Inflammatory macrophage treated with lipopolysaccharide for 4 hours (primary cell): ENCODE measurements around the gene NIPA2.
A peak's percentile ranks its signal among the peaks of the same experiment; 100 is the strongest.
"Not testable (repeated sequence)": the region's sequence is repeated elsewhere in the genome, so short reads cannot be mapped to it uniquely, and the experiment has no call there.

Experiments used
- DNase-seq: peaks from one replicate; pipeline ENCODE4 v3.0.0-alpha.2; 2020

The NIPA2 gene

DNA sequence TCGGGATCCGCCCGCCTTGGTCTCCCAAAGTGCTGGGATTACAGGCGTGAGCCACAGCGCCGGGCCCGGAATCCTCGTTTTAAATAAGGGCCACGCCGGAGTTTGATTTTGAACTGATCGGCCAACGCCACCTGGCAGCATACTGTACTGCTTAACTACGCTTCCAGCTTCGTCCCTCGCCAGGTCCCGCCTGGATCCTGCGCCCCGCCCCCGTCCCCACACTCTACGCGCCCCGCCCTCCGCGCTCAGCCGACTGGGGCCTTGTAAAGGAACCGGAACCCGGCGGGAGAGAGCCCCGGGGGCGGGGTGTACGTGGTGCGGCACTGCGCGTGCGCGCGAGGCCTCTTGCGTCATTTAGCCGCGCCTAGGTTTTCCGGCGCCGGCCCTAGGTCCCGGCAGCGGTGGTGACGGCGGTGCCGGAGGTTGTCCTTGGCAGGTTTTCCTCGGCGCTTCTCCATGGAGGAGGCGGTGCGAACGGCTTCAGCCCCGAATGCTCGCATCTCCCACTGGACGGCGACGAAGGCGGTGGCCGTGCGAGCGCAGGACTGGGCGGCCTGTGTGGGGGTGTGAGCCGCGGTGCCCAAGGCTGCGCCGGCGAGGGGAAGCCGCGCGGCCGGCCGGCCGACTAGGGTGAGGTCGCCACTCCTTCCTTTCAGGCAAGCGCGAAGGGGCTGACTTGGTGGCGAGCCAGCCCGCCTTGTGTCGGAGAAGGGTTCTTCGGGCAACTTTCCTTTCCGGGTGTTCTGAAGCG lies at the start of gene NIPA2:
NIPA2 (plus strand) TSS at position 375 of the 751 bp plus-strand sequence. CDS start 13,066 bp downstream, outside the sequence.
- peak; percentile 98 for DNase-seq

- no peak for DNase-seq
These were observed 44.4 kb upstream of the NIPA2 start for GRCh38 chr15:22794063-22794462.

DNA sequence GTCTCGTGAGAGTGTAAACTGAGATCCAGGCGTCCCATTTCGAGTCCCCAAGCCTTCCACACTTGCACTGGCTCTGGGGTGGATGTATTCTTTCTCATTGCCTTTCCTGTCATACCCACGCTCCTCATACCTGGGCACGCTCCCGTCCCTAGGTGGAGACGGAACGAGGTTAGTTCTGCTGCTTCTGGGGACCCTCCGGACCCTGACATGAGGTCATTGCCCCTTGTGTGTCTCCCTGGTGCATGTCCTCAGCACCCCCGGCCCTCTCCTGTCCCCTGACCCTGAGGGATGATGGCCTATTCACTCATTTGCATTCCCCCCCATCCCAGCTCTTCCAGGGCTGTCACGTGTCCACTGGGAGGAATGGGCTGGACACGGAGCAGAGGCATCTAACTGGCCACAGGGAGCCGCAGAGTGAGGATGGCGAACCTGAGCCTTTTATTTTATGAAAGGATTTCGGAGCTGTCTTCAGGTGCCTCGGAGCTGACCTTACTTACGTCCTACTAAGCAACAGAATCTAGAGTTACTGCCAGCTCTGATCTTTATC lies 43.8 kb upstream of the NIPA2 start:
- DNase-seq = no peak

DNA sequence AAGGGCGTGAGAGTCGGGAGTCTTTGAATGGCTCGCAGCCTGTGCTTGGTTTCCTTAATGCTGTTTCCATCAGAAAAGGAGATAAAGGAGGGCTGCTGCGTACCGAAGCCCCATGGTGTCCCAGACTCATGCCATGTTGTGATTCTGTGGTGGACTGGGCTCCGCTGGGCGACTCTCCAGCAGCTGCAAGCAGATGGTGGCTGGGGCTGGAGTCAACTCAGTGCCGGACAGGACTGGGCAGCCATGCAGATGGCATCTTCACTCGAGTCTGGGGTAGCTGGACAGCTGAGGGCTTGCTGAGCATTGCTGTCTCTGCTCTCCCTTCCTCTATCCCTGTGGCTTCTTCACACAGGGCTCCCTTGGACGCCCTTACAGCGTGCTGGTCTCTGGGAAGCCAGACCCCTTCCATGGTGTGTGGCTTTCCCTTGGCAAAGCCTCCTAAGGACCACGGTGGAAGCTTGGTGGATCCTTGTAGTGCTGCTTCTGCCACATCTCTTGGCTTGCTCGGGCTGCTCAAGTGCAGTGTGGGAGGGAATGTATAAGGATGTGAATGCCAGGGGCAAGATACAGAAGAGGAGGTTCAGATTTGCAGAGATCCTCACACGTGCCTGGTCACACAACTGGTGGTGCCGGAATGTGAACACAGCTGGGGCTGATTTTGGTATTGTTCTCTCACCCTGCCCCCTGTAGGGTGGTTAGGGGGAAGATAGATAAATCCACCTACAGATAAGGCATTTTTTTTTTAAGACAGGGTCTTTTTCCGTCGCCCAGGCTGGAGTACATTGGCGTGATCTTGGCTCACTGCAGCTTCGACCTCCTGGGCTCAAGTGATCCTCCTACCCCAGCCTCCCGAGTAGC lies 43.0 kb upstream of the NIPA2 start:
- no peak for DNase-seq

GRCh38 chr15:22796079-22796478 lies 42.4 kb upstream of the NIPA2 start:
- no peak for DNase-seq

DNA sequence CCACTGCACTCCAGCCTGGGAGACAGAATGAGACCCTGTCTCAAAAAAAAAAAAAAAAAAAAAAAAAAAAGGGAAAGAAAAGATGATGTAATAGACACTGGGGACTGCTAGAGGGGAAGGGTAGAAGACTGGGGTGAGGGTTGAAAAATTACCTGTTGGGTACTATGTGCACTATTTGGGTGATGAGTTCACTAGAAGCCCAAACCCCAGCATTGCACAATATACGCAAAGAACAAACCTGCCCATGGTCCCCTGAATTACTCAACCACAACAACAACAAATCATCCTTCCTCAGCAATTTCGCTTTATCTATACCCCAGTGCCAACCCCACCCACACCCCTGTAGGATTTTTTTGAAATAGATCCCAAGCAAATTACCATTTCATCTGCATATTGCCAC lies 38.6 kb upstream of the NIPA2 start:
- no peak for DNase-seq

- not testable (repeated sequence) for DNase-seq
These were observed 35.5 kb upstream of the NIPA2 start for GRCh38 chr15:22803006-22803405.

DNA sequence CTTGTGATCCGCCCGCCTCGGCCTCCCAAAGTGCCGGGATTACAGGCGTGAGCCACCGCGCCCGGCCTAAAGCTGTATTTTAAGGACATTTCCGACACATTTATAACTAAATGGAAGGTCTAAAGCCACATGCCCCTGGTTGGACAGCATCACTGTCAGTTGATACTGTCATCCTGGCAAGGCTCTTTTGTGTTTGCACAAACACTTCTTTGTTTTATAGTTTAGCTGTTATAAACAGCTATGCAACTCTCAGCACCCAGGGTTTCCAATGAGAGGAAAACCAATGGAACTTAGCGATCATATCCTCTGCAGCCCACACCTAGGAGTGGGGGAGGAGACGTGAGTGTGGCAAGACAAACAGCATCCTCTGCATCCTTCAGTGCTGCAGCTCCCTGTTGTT lies 32.3 kb upstream of the NIPA2 start:
- no peak for DNase-seq

DNA sequence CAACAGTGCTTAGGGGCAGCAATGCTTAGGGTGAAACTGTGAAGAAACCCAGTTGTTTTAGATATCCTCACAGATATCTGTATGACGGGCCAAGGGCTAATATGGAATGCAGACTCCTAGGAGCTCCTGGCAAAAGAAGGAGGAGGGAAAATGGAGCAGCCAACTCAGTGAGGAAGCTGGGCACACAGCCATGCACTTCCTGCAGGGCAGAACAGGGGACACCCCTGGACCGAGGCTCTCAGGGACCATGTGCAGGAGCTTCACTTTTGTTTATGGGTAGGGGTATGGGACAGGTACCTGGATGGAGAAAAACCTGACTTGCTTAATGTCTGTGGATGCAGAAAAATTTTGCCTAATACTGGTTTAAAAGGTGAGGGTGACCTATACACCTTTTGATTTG lies 31.8 kb upstream of the NIPA2 start:
- no peak for DNase-seq

GRCh38 chr15:22807831-22808230 lies 30.6 kb upstream of the NIPA2 start:
- not testable (repeated sequence) for DNase-seq

DNA sequence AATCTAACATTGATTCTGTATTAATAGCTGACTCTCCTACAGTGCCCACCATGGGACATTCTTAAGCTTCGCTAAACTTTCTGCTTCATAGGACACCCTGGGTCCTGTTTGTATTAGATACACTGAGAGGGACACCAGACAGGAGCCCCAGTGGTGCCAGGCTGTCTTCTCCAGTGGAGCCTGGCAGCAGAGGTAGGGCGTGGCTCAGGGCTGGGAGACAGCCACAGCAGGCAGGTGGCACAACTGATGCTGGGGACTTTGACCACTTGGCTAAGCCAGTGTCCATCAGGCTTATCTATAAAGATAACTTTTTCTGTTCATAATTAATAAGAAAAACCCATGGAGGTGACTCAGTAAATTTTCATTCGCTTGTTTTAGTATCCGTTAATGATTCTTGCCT lies 30.2 kb upstream of the NIPA2 start:
- no peak for DNase-seq

DNA sequence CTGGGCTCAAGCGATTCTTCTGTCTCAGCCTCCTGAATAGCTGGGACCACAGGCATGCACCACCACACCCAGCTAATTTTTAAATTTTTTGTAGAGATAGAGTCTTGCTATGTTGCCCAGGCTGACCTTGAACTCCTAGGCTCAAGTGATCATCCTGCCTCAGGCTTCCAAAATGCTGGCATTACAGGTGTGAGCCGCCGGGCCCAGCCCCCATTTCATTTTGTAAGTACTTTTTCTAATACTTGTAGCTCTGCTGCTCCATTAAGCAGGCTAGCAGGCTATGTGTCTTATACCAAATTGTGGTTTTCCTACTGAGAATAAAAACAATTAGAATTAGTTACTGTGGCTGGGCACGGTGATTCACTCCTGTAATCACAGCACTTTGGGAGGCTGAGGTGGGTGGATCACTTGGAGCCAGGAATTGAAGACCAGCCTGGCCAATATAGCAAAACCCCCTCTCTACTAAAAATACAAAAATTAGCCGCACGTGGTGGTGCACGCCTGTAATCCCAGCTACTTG lies 29.6 kb upstream of the NIPA2 start:
- DNase-seq = no peak

- DNase-seq = no peak
These were observed 28.2 kb upstream of the NIPA2 start for GRCh38 chr15:22810033-22810852.

GRCh38 chr15:22810853-22811338 lies 27.6 kb upstream of the NIPA2 start:
- no peak for DNase-seq

GRCh38 chr15:22811640-22812039 lies 26.8 kb upstream of the NIPA2 start:
- DNase-seq = peak; percentile 39

GRCh38 chr15:22813844-22814243 lies 24.6 kb upstream of the NIPA2 start:
- DNase-seq = no peak

GRCh38 chr15:22815766-22816165 lies 22.7 kb upstream of the NIPA2 start:
- no peak for DNase-seq

GRCh38 chr15:22819651-22820050 lies 18.8 kb upstream of the NIPA2 start:
- DNase-seq = no peak

DNA sequence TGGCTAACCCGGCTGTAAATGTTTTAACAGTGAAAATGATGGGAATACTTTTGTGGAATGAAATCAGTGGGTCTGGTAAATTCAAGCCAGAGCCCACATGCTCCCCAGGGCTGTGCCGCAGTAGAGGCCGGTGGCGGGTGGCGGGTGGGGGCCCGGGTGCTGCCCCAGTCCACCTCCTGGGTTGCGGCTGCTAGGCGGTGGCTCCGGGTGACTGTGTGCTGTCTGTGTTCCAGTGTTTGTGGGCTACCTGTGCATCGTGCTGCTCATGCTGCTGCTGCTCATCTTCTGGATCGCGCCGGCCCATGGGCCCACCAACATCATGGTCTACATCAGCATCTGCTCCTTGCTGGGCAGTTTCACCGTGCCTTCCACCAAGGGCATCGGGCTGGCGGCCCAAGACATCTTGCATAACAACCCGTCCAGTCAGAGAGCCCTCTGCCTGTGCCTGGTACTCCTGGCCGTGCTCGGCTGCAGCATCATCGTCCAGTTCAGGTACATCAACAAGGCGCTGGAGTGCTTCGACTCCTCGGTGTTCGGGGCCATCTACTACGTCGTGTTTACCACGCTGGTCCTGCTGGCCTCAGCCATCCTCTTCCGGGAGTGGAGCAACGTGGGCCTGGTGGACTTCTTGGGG lies 14.9 kb upstream of the NIPA2 start:
- no peak for DNase-seq

DNA sequence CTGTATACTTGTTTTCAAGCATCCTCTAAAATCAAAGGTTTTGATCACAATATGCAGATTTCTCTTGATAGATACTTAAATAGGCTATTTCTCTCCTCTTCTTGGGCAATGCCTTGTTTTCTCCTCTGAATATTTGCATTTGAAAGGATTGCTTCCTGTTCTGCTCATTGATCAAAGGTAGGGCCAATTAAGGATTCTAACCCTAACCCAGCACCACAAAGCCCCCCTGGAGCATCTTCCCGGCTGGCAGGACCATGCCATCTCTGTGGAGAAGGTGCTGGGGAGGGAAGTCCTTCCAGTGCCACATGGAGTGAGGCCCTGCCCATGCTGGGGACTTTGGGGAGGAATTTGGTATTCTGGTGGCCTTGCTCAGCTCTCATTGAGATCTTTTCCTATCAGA lies 11.3 kb upstream of the NIPA2 start:
- DNase-seq = no peak

- DNase-seq = no peak
These were observed 7.0 kb upstream of the NIPA2 start for GRCh38 chr15:22831473-22831872.
